HFFc6 (cell line): ENCODE data around the gene RUNX3. TPM values are rescaled to one million over a fixed set of nuclear protein-coding genes. Genes with fewer than 3 reads are reported as not detected.

ENCODE experiments used
- DNase-seq: peaks from one replicate; pipeline ENCODE4 v3.0.0-alpha.2; 2018
- H3K27ac Mint-ChIP-seq: 2 replicates; pipeline ENCODE4 v1.8.0; 2020; ENCODE audit warnings: mild to moderate bottlenecking, mixed read lengths
- H3K27me3 Mint-ChIP-seq: 2 replicates; pipeline ENCODE4 v1.8.0; 2021; ENCODE audit warnings: mild to moderate bottlenecking, moderate library complexity, mixed read lengths; ENCODE audit not compliant: insufficient read depth
- H3K36me3 Mint-ChIP-seq: 2 replicates; pipeline ENCODE4 v1.8.0; 2021; ENCODE audit warnings: low read depth, mixed read lengths
- H3K4me1 Mint-ChIP-seq: 2 replicates; pipeline ENCODE4 v1.8.0; 2020; ENCODE audit warnings: low read depth, mixed read lengths
- H3K4me3 Mint-ChIP-seq: 2 replicates; pipeline ENCODE4 v1.8.0; 2020; ENCODE audit warnings: mild to moderate bottlenecking, moderate library complexity, mixed read lengths
- H3K9me3 Mint-ChIP-seq: 2 replicates; pipeline ENCODE4 v1.8.0; 2020; ENCODE audit warnings: mild to moderate bottlenecking, mixed read lengths
- CTCF ChIP-seq: fragments of 200-600 bp; sonication (generic); IDR thresholded peaks from 2 replicates; pipeline ENCODE4 v1.5.0; 2021; ENCODE audit warnings: antibody characterized with exemption, mild to moderate bottlenecking
- total RNA-seq, 6 experiments: library from RNA; stranded (reverse); fragmentation: NEBNext Ultra II Directional; extraction: Animal tissue kit (Norgen Biotek cat#: 25700); gene quantifications; 2 replicates in 1 of 6; 3 replicates in 5 of 6; pipeline ENCODE4 v1.2.3, GENCODE V29; 2021

The RUNX3 gene
- total RNA-seq, 6 experiments from 2014 or later = not detected

- DNase-seq = no peak
- peaks cover 4% of the 10 kb centered on the region for H3K27me3 Mint-ChIP-seq
- H3K27ac Mint-ChIP-seq = no peak overlapping the region
- H3K4me3 Mint-ChIP-seq = no peak overlapping the region
- H3K9me3 Mint-ChIP-seq = no peaks in the 10 kb centered on the region
- H3K36me3 Mint-ChIP-seq = no peaks in the 10 kb centered on the region
- TF ChIP-seq CTCF = no peak
- H3K4me1 Mint-ChIP-seq = peaks cover 45% of the 10 kb centered on the region
Observed at GRCh38 chr1:24957016-24957807, 27.1 kb upstream of the RUNX3 start.

- Mint-ChIP-seq H3K27ac (no peak overlapping the region; the same call in 1 of the 2 replicates), H3K9me3 (no peaks in the 10 kb centered on the region), H3K36me3 (no peaks in the 10 kb centered on the region), H3K4me1 (peaks cover 56% of the 10 kb centered on the region), H3K4me3 (no peak overlapping the region), H3K27me3 (peaks cover 2% of the 10 kb centered on the region; the same call in 1 of the 2 replicates)
- no peak for TF ChIP-seq CTCF
- no peak for DNase-seq
Observed at GRCh38 chr1:24955779-24956365, 25.8 kb upstream of the RUNX3 start.

- Mint-ChIP-seq H3K27ac (peak overlapping the region; percentile 81), H3K4me3 (peak overlapping the region; percentile 26), H3K27me3 (peaks cover 2% of the 10 kb centered on the region; the same call in 1 of the 2 replicates), H3K4me1 (peaks cover 60% of the 10 kb centered on the region), H3K36me3 (no peaks in the 10 kb centered on the region), H3K9me3 (no peaks in the 10 kb centered on the region)
- TF ChIP-seq CTCF = no peak
- peak; percentile 88 for DNase-seq
Observed at GRCh38 chr1:24955161-24955560, 25.1 kb upstream of the RUNX3 start.

GRCh38 chr1:24954631-24955030 lies 24.6 kb upstream of the RUNX3 start:
- peak overlapping the region; percentile 26; the same call in 1 of the 2 replicates for H3K4me3 Mint-ChIP-seq
- H3K27me3 Mint-ChIP-seq = peaks cover 2% of the 10 kb centered on the region; the same call in 1 of the 2 replicates
- peak overlapping the region; percentile 81 for H3K27ac Mint-ChIP-seq
- peaks cover 60% of the 10 kb centered on the region for H3K4me1 Mint-ChIP-seq
- no peak for DNase-seq
- no peak for TF ChIP-seq CTCF
- H3K9me3 Mint-ChIP-seq = no peaks in the 10 kb centered on the region
- no peaks in the 10 kb centered on the region for H3K36me3 Mint-ChIP-seq

- H3K27me3 Mint-ChIP-seq = peaks cover 2% of the 10 kb centered on the region; the same call in 1 of the 2 replicates
Observed at GRCh38 chr1:24954022-24954421, 23.9 kb upstream of the RUNX3 start.

More at GRCh38 chr1:24954022-24954421, 23.9 kb upstream of the RUNX3 start:
- Mint-ChIP-seq H3K36me3 (no peaks in the 10 kb centered on the region), H3K4me3 (no peak overlapping the region), H3K27ac (no peak overlapping the region), H3K9me3 (no peaks in the 10 kb centered on the region), H3K4me1 (peaks cover 60% of the 10 kb centered on the region)
- no peak for TF ChIP-seq CTCF
- DNase-seq = no peak
